GM21367 (cell line): Measurements from ENCODE around the gene DAND5.

Experiments
- ATAC-seq: cut with Tn5 transposase; IDR thresholded peaks from one replicate; pipeline ENCODE4 v1.9.1; 2021; ENCODE audit not compliant: unreplicated experiment

The DAND5 gene

GRCh38 chr19:13007292-13008045 lies 38.1 kb downstream of the DAND5 start:
- ATAC-seq = no peak

- no peak for ATAC-seq
Measured at GRCh38 chr19:13008926-13009787, 39.8 kb downstream of the DAND5 start.

- ATAC-seq = no peak
Measured at GRCh38 chr19:13010038-13010991, 40.9 kb downstream of the DAND5 start.

GRCh38 chr19:13010992-13011652 lies 41.7 kb downstream of the DAND5 start:
- ATAC-seq = no peak

- no peak for ATAC-seq
Measured at GRCh38 chr19:13011653-13012389, 42.4 kb downstream of the DAND5 start.

- ATAC-seq = no peak
Measured at GRCh38 chr19:13012390-13012689, 43.0 kb downstream of the DAND5 start.

- ATAC-seq = no peak
Measured at GRCh38 chr19:13012690-13013608, 43.6 kb downstream of the DAND5 start.

GRCh38 chr19:13013649-13014048 lies 44.3 kb downstream of the DAND5 start:
- ATAC-seq = no peak

- no peak for ATAC-seq
Measured at GRCh38 chr19:13014101-13014920, 44.9 kb downstream of the DAND5 start.

- ATAC-seq = no peak
Measured at GRCh38 chr19:13014921-13015280, 45.5 kb downstream of the DAND5 start.

GRCh38 chr19:13015361-13016223 lies 46.2 kb downstream of the DAND5 start:
- ATAC-seq = no peak

GRCh38 chr19:13016245-13016627 lies 46.9 kb downstream of the DAND5 start:
- ATAC-seq = no peak

- ATAC-seq = no peak
Measured at GRCh38 chr19:13016628-13017305, 47.4 kb downstream of the DAND5 start.

GRCh38 chr19:13017306-13018034 lies 48.1 kb downstream of the DAND5 start:
- ATAC-seq = no peak

- no peak for ATAC-seq
Measured at GRCh38 chr19:13018035-13018914, 48.9 kb downstream of the DAND5 start.
